HepG2 (cell line): ENCODE measurements around the gene TBCE. TPM values are rescaled to one million over a fixed set of nuclear protein-coding genes. Genes with fewer than 3 reads are reported as not detected.

Source experiments
- BCL3 ChIP-seq: sonication (generic); formaldehyde crosslinking; IDR thresholded peaks from 2 replicates; pipeline ENCODE4 v1.5.1; 2020; ENCODE audit warnings: mild to moderate bottlenecking, missing genetic modification reagents, moderate library complexity
- BRCA1 ChIP-seq: sonication (generic); formaldehyde crosslinking; IDR thresholded peaks from 2 replicates; pipeline ENCODE4 v1.4.0; 2020; ENCODE audit warnings: missing genetic modification reagents
- GPN1 ChIP-seq: sonication (generic); formaldehyde crosslinking; IDR thresholded peaks from 2 replicates; pipeline ENCODE4 v1.5.1; 2020; ENCODE audit warnings: missing genetic modification reagents, borderline replicate concordance
- JARID2 ChIP-seq: sonication (generic); formaldehyde crosslinking; IDR thresholded peaks from 2 replicates; pipeline ENCODE4 v1.8.1; 2023; ENCODE audit warnings: missing genetic modification reagents, inconsistent platforms; ENCODE audit not compliant: insufficient replicate concordance
- MLXIP ChIP-seq: sonication (generic); formaldehyde crosslinking; IDR thresholded peaks from 2 replicates; pipeline ENCODE4 v1.9.0; 2021; ENCODE audit warnings: missing genetic modification reagents, borderline replicate concordance
- PAX8 ChIP-seq: sonication (generic); formaldehyde crosslinking; IDR thresholded peaks from 2 replicates; pipeline ENCODE4 v1.8.0; 2022; ENCODE audit warnings: mild to moderate bottlenecking, missing genetic modification reagents, borderline replicate concordance
- RFX3 ChIP-seq: IDR thresholded peaks from 2 replicates; pipeline ENCODE4 v1.6.1; 2016; ENCODE audit warnings: missing biosample characterization, missing genetic modification reagents
- SMC3 ChIP-seq: IDR thresholded peaks from 2 replicates; pipeline ENCODE4 v1.6.1; 2011; ENCODE audit warnings: low read length, improper control_type of control experiment
- SRF ChIP-seq: IDR thresholded peaks from 2 replicates; pipeline ENCODE4 v1.6.1; 2011; ENCODE audit warnings: mild to moderate bottlenecking, low read depth, low read length, moderate library complexity
- ZBED4 ChIP-seq: sonication (generic); formaldehyde crosslinking; IDR thresholded peaks from 2 replicates; pipeline ENCODE4 v1.4.0; 2020; ENCODE audit warnings: missing genetic modification reagents, borderline replicate concordance
- ZFAT ChIP-seq: sonication (generic); formaldehyde crosslinking; conservative IDR thresholded peaks from 2 replicates; pipeline ENCODE4 v1.8.1; 2023; ENCODE audit warnings: missing genetic modification reagents, inconsistent platforms
- ZNF335 ChIP-seq: sonication (generic); formaldehyde crosslinking; IDR thresholded peaks from 2 replicates; pipeline ENCODE4 v1.4.0; 2020; ENCODE audit warnings: missing genetic modification reagents
- ZNF512 ChIP-seq: sonication (generic); formaldehyde crosslinking; IDR thresholded peaks from 2 replicates; pipeline ENCODE4 v1.4.0; 2020; ENCODE audit warnings: mild to moderate bottlenecking, missing genetic modification reagents
- ZNF75D ChIP-seq: sonication (generic); formaldehyde crosslinking; IDR thresholded peaks from 2 replicates; pipeline ENCODE4 v1.8.1; 2023; ENCODE audit warnings: missing genetic modification reagents, mild to moderate bottlenecking, borderline replicate concordance
- ZNF768 ChIP-seq: sonication (generic); formaldehyde crosslinking; IDR thresholded peaks from 2 replicates; pipeline ENCODE4 v1.4.0; 2020; ENCODE audit warnings: missing genetic modification reagents
- ZNF770 ChIP-seq: sonication (generic); formaldehyde crosslinking; IDR thresholded peaks from 2 replicates; pipeline ENCODE4 v1.5.0; 2020; ENCODE audit warnings: mild to moderate bottlenecking, missing genetic modification reagents
- polyA plus RNA-seq, 8 experiments: library from polyadenylated mRNA; depleted of rRNA in 3 of 8; stranded (reverse) in 7 of 8; unstranded in 1 of 8; fragments of >200 nt; fragmentation: Illumina TruSeq in 4 of 8; extraction: Trizol in 4 of 8; gene quantifications; 2 replicates each; pipeline versions ENCODE4 v1.2.1 to v1.2.3, GENCODE V29; 2011 to 2016; ENCODE audit warnings: low read depth in 4 of 8, missing spikeins in 1 of 8, mixed read lengths in 1 of 8; ENCODE audit not compliant: insufficient read depth in 1 of 8
- total RNA-seq, 5 experiments: library from RNA; depleted of rRNA; stranded (reverse); fragments of >200 nt; fragmentation: Illumina TruSeq; extraction: Trizol; gene quantifications; 2 replicates each; pipeline ENCODE4 v1.2.3, GENCODE V29; 2016; ENCODE audit warnings: low read depth in 1 of 5

Gene TBCE
- total and polyA plus RNA-seq, 2 of the 13 experiments (the other 11 are each of a cell fraction or from before 2014, with no cell fraction given) = 25.6 to 31.1 TPM

GRCh38 chr1:235411489-235412486 lies 44.6 kb downstream of the TBCE start (continued):
- TF ChIP-seq ZNF770 (CRISPR knock-in tag) (no peak), SRF (no peak), ZNF512 (CRISPR knock-in tag) (no peak), JARID2 (CRISPR knock-in tag) (no peak), ZNF335 (CRISPR knock-in tag) (no peak), MLXIP (CRISPR knock-in tag) (no peak), SMC3 (0 out of 2 replicates have a peak, but pooled peaks have one; percentile 18), ZNF75D (no peak), BCL3 (CRISPR knock-in tag) (no peak), ZBED4 (CRISPR knock-in tag) (no peak), RFX3 (CRISPR knock-in tag) (no peak), ZFAT (no peak), PAX8 (no peak), ZNF768 (CRISPR knock-in tag) (peak; percentile 71; the same call in 1 of the 2 replicates), GPN1 (CRISPR knock-in tag) (no peak), BRCA1 (CRISPR knock-in tag) (no peak)
